ENCODE results near the gene CUX1. TPM values are rescaled to one million over a fixed set of nuclear protein-coding genes. Genes with fewer than 3 reads are reported as not detected.
"Not testable (repeated sequence)": the region's sequence is repeated elsewhere in the genome, so short reads cannot be mapped to it uniquely, and the experiment has no call there.

The CUX1 gene
- total RNA-seq, 1 donor from 2014 or later: 48.9 TPM

GRCh38 chr7:102313997-102314780 is 496.8 kb downstream of the CUX1 start:
- no peak for DNase-seq

- DNase-seq: no peak
Observed at GRCh38 chr7:102317231-102318059, 500.0 kb downstream of the CUX1 start.

- no peak for DNase-seq
Observed at GRCh38 chr7:102318482-102318971, 501.1 kb downstream of the CUX1 start.

- DNase-seq: no peak
Observed at GRCh38 chr7:102319671-102320070, 502.2 kb downstream of the CUX1 start.

- DNase-seq: no peak
Observed at GRCh38 chr7:102320181-102320580, 502.8 kb downstream of the CUX1 start.

GRCh38 chr7:102320601-102321350 is 503.4 kb downstream of the CUX1 start:
- DNase-seq: no peak

- DNase-seq: no peak
Observed at GRCh38 chr7:102321351-102322201, 504.1 kb downstream of the CUX1 start.

- DNase-seq: no peak
Observed at GRCh38 chr7:102322202-102322715, 504.8 kb downstream of the CUX1 start.

- no peak for DNase-seq
Observed at GRCh38 chr7:102323914-102324195, 506.4 kb downstream of the CUX1 start.

- DNase-seq: not testable (repeated sequence)
Observed at GRCh38 chr7:102325106-102325505, 507.7 kb downstream of the CUX1 start.

GRCh38 chr7:102326157-102326889 is 508.9 kb downstream of the CUX1 start:
- no peak for DNase-seq

- DNase-seq: not testable (repeated sequence)
Observed at GRCh38 chr7:102327183-102327582, 509.8 kb downstream of the CUX1 start.

GRCh38 chr7:102328863-102329262 is 511.4 kb downstream of the CUX1 start:
- DNase-seq: not testable (repeated sequence)

- DNase-seq: not testable (repeated sequence)
Observed at GRCh38 chr7:102329366-102329765, 511.9 kb downstream of the CUX1 start.

- not testable (repeated sequence) for DNase-seq
Observed at GRCh38 chr7:102330666-102331460, 513.4 kb downstream of the CUX1 start.

All from skin of body (tissue), 2 donors.